HL-60 (cell line): ENCODE data around the gene ITIH6.
"Not testable (repeated sequence)": the region's sequence is repeated elsewhere in the genome, so short reads cannot be mapped to it uniquely, and the experiment has no call there.

Experiments used
- DNase-seq, 2 experiments: peaks; one replicate each; pipeline ENCODE4 v3.0.0-alpha.2; 2010 to 2020; ENCODE audit warnings: low read depth in 1 of 2, low spot score in 1 of 2
- H3K27ac ChIP-seq: fragments of 250-450 bp; sonication (Bioruptor Pico); replicated peaks from 2 replicates; pipeline ENCODE4 v1.5.1; 2020; ENCODE audit warnings: mild to moderate bottlenecking, moderate library complexity
- H3K27me3 ChIP-seq: fragments of 250-450 bp; sonication (Bioruptor Pico); 2 replicates; pipeline ENCODE4 v1.5.1; 2021; ENCODE audit warnings: mild to moderate bottlenecking, moderate library complexity; ENCODE audit not compliant: insufficient read depth, poor library complexity, severe bottlenecking
- H3K4me3 ChIP-seq: replicated peaks from 2 replicates; pipeline ENCODE4 v1.5.1; 2011; ENCODE audit warnings: mild to moderate bottlenecking, control low read depth, low read length; ENCODE audit not compliant: insufficient read depth
- CTCF ChIP-seq: IDR thresholded peaks from one replicate; pipeline ENCODE4 v1.5.1; 2011; ENCODE audit warnings: low read length, control low read depth, inconsistent platforms; ENCODE audit not compliant: insufficient read depth
- GABPA ChIP-seq: IDR thresholded peaks from 2 replicates; pipeline ENCODE4 v1.6.1; 2012; ENCODE audit warnings: low read depth
- POLR2AphosphoS5 ChIP-seq: IDR thresholded peaks from 2 replicates; pipeline ENCODE4 v1.6.1; 2012; ENCODE audit warnings: low read depth
- REST ChIP-seq: IDR thresholded peaks from 2 replicates; pipeline ENCODE4 v1.6.1; 2012; ENCODE audit warnings: low read depth; ENCODE audit not compliant: insufficient replicate concordance
- SPI1 ChIP-seq: IDR thresholded peaks from 2 replicates; pipeline ENCODE4 v1.6.1; 2012; ENCODE audit warnings: low read depth, mild to moderate bottlenecking, borderline replicate concordance

ITIH6 gene

GRCh38 chrX:54746928-54747327 lies 51.1 kb downstream of the ITIH6 start:
- Histone ChIP-seq H3K4me3 (no peak overlapping the region), H3K27me3 (no peaks in the 10 kb centered on the region), H3K27ac (no peak overlapping the region)
- TF ChIP-seq GABPA (no peak), SPI1 (no peak), POLR2AphosphoS5 (no peak), REST (no peak), CTCF (no peak)
- DNase-seq = no peak

GRCh38 chrX:54745676-54746075 lies 52.4 kb downstream of the ITIH6 start:
- Histone ChIP-seq H3K27me3 (no peaks in the 10 kb centered on the region), H3K27ac (no peak overlapping the region), H3K4me3 (no peak overlapping the region)
- DNase-seq = no peak
- TF ChIP-seq SPI1 = no peak
- TF ChIP-seq POLR2AphosphoS5 = no peak
- no peak for TF ChIP-seq CTCF
- TF ChIP-seq REST = no peak
- no peak for TF ChIP-seq GABPA

- not testable (repeated sequence) for DNase-seq, H3K27me3 ChIP-seq, H3K27ac ChIP-seq, H3K4me3 ChIP-seq
Observed at GRCh38 chrX:54738567-54738966, 59.5 kb downstream of the ITIH6 start.

GRCh38 chrX:54736298-54736942 lies 61.6 kb downstream of the ITIH6 start:
- not testable (repeated sequence) for DNase-seq, H3K27ac ChIP-seq, H3K4me3 ChIP-seq, H3K27me3 ChIP-seq

GRCh38 chrX:54721424-54721823 lies 76.6 kb downstream of the ITIH6 start:
- no peak overlapping the region for H3K4me3 ChIP-seq
- no peak overlapping the region for H3K27ac ChIP-seq
- no peak for DNase-seq
- TF ChIP-seq GABPA = no peak
- no peak for TF ChIP-seq POLR2AphosphoS5
- no peak for TF ChIP-seq SPI1
- no peak for TF ChIP-seq CTCF
- no peak for TF ChIP-seq REST
- H3K27me3 ChIP-seq = no peaks in the 10 kb centered on the region
